ENCODE results near the gene GLYATL3. TPM values are rescaled to one million over a fixed set of nuclear protein-coding genes. Genes with fewer than 3 reads are reported as not detected.

The GLYATL3 gene
- total RNA-seq, 2 experiments from 2014 or later, result not detected

- Mint-ChIP-seq H3K36me3 (ENCODE audit: low read depth) (no peaks in the 10 kb centered on the region), H3K4me1 (ENCODE audit: low read depth) (no peaks in the 10 kb centered on the region), H3K9me3 (no peaks in the 10 kb centered on the region), H3K4me3 (no peak overlapping the region), H3K27me3 (no peaks in the 10 kb centered on the region), H3K27ac (no peak overlapping the region)
- POLR2A ChIA-PET, result no interaction called here
- Histone ChIP-seq H3K27me3 (ENCODE audit: control insufficient read depth in 1 of 2, insufficient read depth in 2 of 2, low read length in 2 of 2) (no peaks in the 10 kb centered on the region), H3K9me3 (ENCODE audit: control insufficient read depth in 1 of 2, insufficient read depth in 1 of 2, low read length in 2 of 2) (no peaks in the 10 kb centered on the region), H3K4me1 (ENCODE audit: insufficient read depth, low read length) (no peaks in the 10 kb centered on the region), H3K36me3 (ENCODE audit: insufficient read depth, low read length) (no peaks in the 10 kb centered on the region), H3K4me3 (ENCODE audit: low read length) (no peak overlapping the region), H3K27ac (ENCODE audit: low read depth in 1 of 2, low read length in 2 of 2) (no peak overlapping the region)
- intact Hi-C loops (cut with DNase I, micrococcal nuclease), result no loop called here
- no peak for DNase-seq
- CTCF ChIA-PET, result no interaction called here
- TF ChIP-seq CTCF (IDR thresholded peaks at IDR 0.05), result no peak
- ATAC-seq (ENCODE audit: poor library complexity), result no peak
These were observed 23.2 kb downstream of the GLYATL3 start for GRCh38 chr6:49522710-49523593.

GRCh38 chr6:49523901-49524300, 24.2 kb downstream of the GLYATL3 start:
- ChIA-PET CTCF (no interaction called here), POLR2A (no interaction called here)
- no peaks in the 10 kb centered on the region for H3K36me3 ChIP-seq (ENCODE audit: insufficient read depth, low read length)
- H3K4me3 ChIP-seq (ENCODE audit: low read length), result no peak overlapping the region
- no peak overlapping the region for H3K4me3 Mint-ChIP-seq
- no peaks in the 10 kb centered on the region for H3K4me1 Mint-ChIP-seq (ENCODE audit: low read depth)
- no peaks in the 10 kb centered on the region for H3K36me3 Mint-ChIP-seq (ENCODE audit: low read depth)
- no peaks in the 10 kb centered on the region for H3K4me1 ChIP-seq (ENCODE audit: insufficient read depth, low read length)
- no peak for DNase-seq
- no peaks in the 10 kb centered on the region for H3K9me3 ChIP-seq (ENCODE audit: control insufficient read depth in 1 of 2, insufficient read depth in 1 of 2, low read length in 2 of 2)
- ATAC-seq (ENCODE audit: poor library complexity), result no peak
- no peaks in the 10 kb centered on the region for H3K9me3 Mint-ChIP-seq
- intact Hi-C loops (cut with DNase I, micrococcal nuclease), result no loop called here
- H3K27ac Mint-ChIP-seq, result no peak overlapping the region
- TF ChIP-seq CTCF (IDR thresholded peaks at IDR 0.05), result no peak
- H3K27me3 Mint-ChIP-seq, result peaks cover 4% of the 10 kb centered on the region
- H3K27me3 ChIP-seq (ENCODE audit: control insufficient read depth in 1 of 2, insufficient read depth in 2 of 2, low read length in 2 of 2), result no peaks in the 10 kb centered on the region
- no peak overlapping the region for H3K27ac ChIP-seq (ENCODE audit: low read depth in 1 of 2, low read length in 2 of 2)

- Histone ChIP-seq H3K27me3 (ENCODE audit: control insufficient read depth in 1 of 2, insufficient read depth in 2 of 2, low read length in 2 of 2) (no peaks in the 10 kb centered on the region), H3K36me3 (ENCODE audit: insufficient read depth, low read length) (no peaks in the 10 kb centered on the region), H3K9me3 (ENCODE audit: control insufficient read depth in 1 of 2, insufficient read depth in 1 of 2, low read length in 2 of 2) (no peaks in the 10 kb centered on the region), H3K4me1 (ENCODE audit: insufficient read depth, low read length) (no peaks in the 10 kb centered on the region), H3K4me3 (ENCODE audit: low read length) (no peak overlapping the region), H3K27ac (ENCODE audit: low read depth in 1 of 2, low read length in 2 of 2) (no peak overlapping the region)
- POLR2A ChIA-PET, result no interaction called here
- Mint-ChIP-seq H3K36me3 (ENCODE audit: low read depth) (no peaks in the 10 kb centered on the region), H3K27ac (no peak overlapping the region), H3K4me1 (ENCODE audit: low read depth) (no peaks in the 10 kb centered on the region), H3K9me3 (no peaks in the 10 kb centered on the region), H3K4me3 (no peak overlapping the region), H3K27me3 (peaks cover 10% of the 10 kb centered on the region)
- CTCF ChIA-PET, result no interaction called here
- TF ChIP-seq CTCF (IDR thresholded peaks at IDR 0.05), result no peak
- ATAC-seq (ENCODE audit: poor library complexity) (no peak), DNase-seq (no peak)
- intact Hi-C loops (cut with DNase I, micrococcal nuclease), result no loop called here
These were observed 24.8 kb downstream of the GLYATL3 start for GRCh38 chr6:49524541-49524940.

Measured in CD4-positive, alpha-beta T cell (primary cell).